Karpas-422 (cell line): ENCODE measurements around the gene BAIAP2L1. TPM values are rescaled to one million over a fixed set of nuclear protein-coding genes. Genes with fewer than 3 reads are reported as not detected.

Experiments used
- DNase-seq: peaks from one replicate; pipeline ENCODE4 v3.0.0-alpha.2; 2015
- H2AFZ ChIP-seq: fragments of 200-600 bp; sonication (generic); 2 replicates; pipeline ENCODE4 v1.6.1; 2014; ENCODE audit warnings: antibody characterized with exemption, low read length, mixed read lengths
- H3K27ac ChIP-seq: fragments of 200-600 bp; sonication (generic); 2 replicates; pipeline ENCODE4 v1.5.1; 2014; ENCODE audit warnings: mild to moderate bottlenecking, low read length, moderate library complexity
- H3K27me3 ChIP-seq: fragments of 200-600 bp; sonication (generic); 2 replicates; pipeline ENCODE4 v1.6.1; 2014; ENCODE audit warnings: low read length, mixed read lengths
- H3K36me3 ChIP-seq: fragments of 200-600 bp; sonication (generic); 2 replicates; pipeline ENCODE4 v1.6.1; 2014; ENCODE audit warnings: low read length, mixed read lengths; ENCODE audit not compliant: insufficient read depth
- H3K4me1 ChIP-seq: fragments of 200-600 bp; sonication (generic); 2 replicates; pipeline ENCODE4 v1.6.1; 2014; ENCODE audit warnings: mild to moderate bottlenecking, low read length, mixed read lengths
- H3K4me2 ChIP-seq: fragments of 200-600 bp; sonication (generic); 2 replicates; pipeline ENCODE4 v1.6.1; 2014; ENCODE audit warnings: low read length, low read depth, mild to moderate bottlenecking; ENCODE audit not compliant: poor library complexity, severe bottlenecking
- H3K4me3 ChIP-seq: fragments of 200-600 bp; sonication (generic); 2 replicates; pipeline ENCODE4 v1.5.1; 2014; ENCODE audit warnings: mild to moderate bottlenecking, antibody characterized with exemption, low read length, mixed read lengths
- H3K79me2 ChIP-seq: fragments of 200-600 bp; sonication (generic); 2 replicates; pipeline ENCODE4 v1.6.1; 2014; ENCODE audit warnings: mild to moderate bottlenecking, low read length, mixed read lengths
- H3K9ac ChIP-seq: fragments of 200-600 bp; sonication (generic); 2 replicates; pipeline ENCODE4 v1.6.0; 2014; ENCODE audit warnings: low read length
- H3K9me2 ChIP-seq: fragments of 200-600 bp; sonication (generic), shearing (Covaris generic); replicated peaks from 2 replicates; pipeline ENCODE4 v1.6.0; 2014; ENCODE audit warnings: mild to moderate bottlenecking, low read length, moderate library complexity; ENCODE audit not compliant: insufficient read depth
- H3K9me3 ChIP-seq: fragments of 300-700, 200-600 bp; sonication (generic); 2 replicates; pipeline ENCODE4 v1.6.1; 2014; ENCODE audit warnings: low read length, mixed read lengths
- H4K20me1 ChIP-seq: fragments of 200-600 bp; sonication (generic); 2 replicates; pipeline ENCODE4 v1.6.1; 2014; ENCODE audit warnings: mild to moderate bottlenecking, antibody characterized with exemption, low read length, low read depth; ENCODE audit not compliant: insufficient read depth
- total RNA-seq: library from RNA; depleted of rRNA; stranded (reverse); fragments of >200 nt; shearing (Covaris generic); gene quantifications from 2 replicates; pipeline ENCODE4 v1.2.3, GENCODE V29; 2014; ENCODE audit warnings: low replicate concordance

Gene BAIAP2L1
- total RNA-seq, 1 experiment from 2014 or later: not detected

DNA sequence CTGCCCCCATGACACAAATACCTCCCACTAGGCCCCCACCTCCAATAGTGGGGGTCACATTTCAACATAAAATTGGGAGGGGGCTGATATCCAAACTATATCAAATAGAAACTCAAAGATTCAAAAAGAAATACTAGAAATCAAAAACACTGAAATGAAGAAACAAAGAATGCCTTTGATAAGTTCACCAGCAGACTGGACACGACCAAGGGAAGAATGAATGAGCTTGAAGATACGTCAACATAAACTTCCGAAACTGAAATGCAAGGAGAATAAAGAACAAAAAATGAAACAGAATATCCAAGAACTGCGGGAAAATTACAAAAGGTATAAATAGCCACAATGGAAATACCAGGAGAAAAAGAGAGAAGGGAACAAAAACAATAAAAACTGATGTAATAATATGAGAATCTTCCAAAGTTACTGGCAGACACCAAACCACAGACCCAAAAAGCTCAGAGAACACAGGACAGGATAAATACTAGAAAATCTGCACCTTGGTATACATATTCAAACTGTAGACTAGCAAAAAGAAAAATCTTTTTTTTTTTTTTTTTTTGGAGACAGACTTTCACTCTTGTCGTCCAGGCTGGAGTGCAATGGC, 69.9 kb downstream of the BAIAP2L1 start:
- H3K36me3 ChIP-seq: no peaks in the 10 kb centered on the region
- H3K27me3 ChIP-seq: 0 out of 2 replicates have a peak, but pooled peaks cover 2% of the 10 kb centered on the region
- no peak overlapping the region for H3K4me3 ChIP-seq
- no peak overlapping the region for H3K9ac ChIP-seq
- no peak overlapping the region for H2AFZ ChIP-seq
- H4K20me1 ChIP-seq: no peaks in the 10 kb centered on the region
- no peaks in the 10 kb centered on the region for H3K9me2 ChIP-seq
- no peak overlapping the region for H3K4me2 ChIP-seq
- H3K4me1 ChIP-seq: no peaks in the 10 kb centered on the region
- no peaks in the 10 kb centered on the region for H3K79me2 ChIP-seq
- no peak for DNase-seq
- H3K9me3 ChIP-seq: no peaks in the 10 kb centered on the region
- no peak overlapping the region for H3K27ac ChIP-seq

DNA sequence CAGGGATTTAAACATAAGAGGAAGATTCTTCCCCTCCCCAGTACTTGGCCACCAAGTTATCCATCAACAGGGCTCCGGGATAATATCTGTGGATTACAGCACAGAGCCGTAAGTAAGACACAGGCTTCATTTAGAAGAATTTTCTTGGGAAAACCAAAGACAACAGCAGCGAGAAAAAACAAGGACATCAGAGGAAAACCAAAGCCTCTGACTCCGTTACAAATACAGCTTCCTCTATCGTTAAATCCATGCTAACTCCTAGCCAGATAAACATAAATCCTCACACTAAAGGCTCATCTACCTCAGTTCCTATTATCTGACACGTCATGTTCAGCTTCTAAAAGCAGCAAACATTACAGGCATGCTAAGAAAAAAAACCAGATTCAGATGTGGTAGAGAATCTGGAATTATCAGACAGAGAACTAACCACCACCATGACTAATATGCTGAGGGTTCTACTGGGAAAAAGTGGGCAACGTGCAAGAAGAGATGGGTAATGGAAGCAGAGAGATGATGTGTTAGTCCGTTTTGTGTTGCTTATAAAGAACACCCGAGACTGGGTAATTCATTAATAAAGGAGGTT, 71.0 kb downstream of the BAIAP2L1 start:
- no peak overlapping the region for H3K27ac ChIP-seq
- DNase-seq: no peak
- H3K9me3 ChIP-seq: no peaks in the 10 kb centered on the region
- H2AFZ ChIP-seq: no peak overlapping the region
- no peak overlapping the region for H3K9ac ChIP-seq
- H3K4me3 ChIP-seq: no peak overlapping the region
- no peaks in the 10 kb centered on the region for H4K20me1 ChIP-seq
- 0 out of 2 replicates have a peak, but pooled peaks cover 2% of the 10 kb centered on the region for H3K27me3 ChIP-seq
- no peaks in the 10 kb centered on the region for H3K9me2 ChIP-seq
- H3K4me2 ChIP-seq: no peak overlapping the region
- H3K36me3 ChIP-seq: no peaks in the 10 kb centered on the region
- H3K4me1 ChIP-seq: no peaks in the 10 kb centered on the region
- H3K79me2 ChIP-seq: no peaks in the 10 kb centered on the region

DNA sequence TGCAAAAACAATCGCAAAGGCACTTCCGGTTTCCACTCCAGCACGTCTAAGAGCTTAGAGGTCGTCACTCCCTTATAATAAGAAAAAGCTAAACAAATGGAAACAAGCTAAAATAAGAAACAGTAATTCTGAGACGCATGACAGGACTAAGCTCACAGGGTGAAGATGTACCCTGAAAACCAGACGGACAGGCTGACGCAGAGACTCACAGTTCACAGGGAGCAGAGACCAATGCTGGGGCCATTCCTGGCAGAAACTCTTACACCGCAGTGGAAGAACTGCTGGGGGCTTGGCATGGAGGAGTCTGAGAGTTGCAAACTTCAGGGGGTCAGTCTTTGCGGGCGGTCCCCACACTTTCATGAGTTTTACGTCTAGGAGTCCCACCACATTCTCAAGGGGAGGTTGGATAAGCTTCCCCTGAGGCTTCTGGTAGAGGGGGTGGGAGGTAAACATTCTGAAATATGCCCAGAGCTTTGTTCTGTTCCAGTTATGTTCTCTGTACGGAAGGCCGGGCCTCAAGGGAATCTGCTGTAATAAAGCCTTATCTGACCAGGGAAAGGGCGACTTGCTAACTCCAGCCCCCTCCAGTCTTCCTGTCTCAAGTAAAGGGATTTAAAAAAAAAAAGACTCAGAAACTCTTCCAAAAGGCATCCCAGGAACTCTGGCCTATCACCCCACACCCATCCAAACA, 71.6 kb downstream of the BAIAP2L1 start:
- no peaks in the 10 kb centered on the region for H3K9me2 ChIP-seq
- H3K27ac ChIP-seq: no peak overlapping the region
- H3K4me3 ChIP-seq: no peak overlapping the region
- H3K36me3 ChIP-seq: no peaks in the 10 kb centered on the region
- no peak for DNase-seq
- H3K4me2 ChIP-seq: no peak overlapping the region
- no peaks in the 10 kb centered on the region for H4K20me1 ChIP-seq
- H2AFZ ChIP-seq: no peak overlapping the region
- no peak overlapping the region for H3K9ac ChIP-seq
- H3K27me3 ChIP-seq: 0 out of 2 replicates have a peak, but pooled peaks cover 2% of the 10 kb centered on the region
- H3K9me3 ChIP-seq: no peaks in the 10 kb centered on the region
- H3K4me1 ChIP-seq: no peaks in the 10 kb centered on the region
- no peaks in the 10 kb centered on the region for H3K79me2 ChIP-seq

DNA sequence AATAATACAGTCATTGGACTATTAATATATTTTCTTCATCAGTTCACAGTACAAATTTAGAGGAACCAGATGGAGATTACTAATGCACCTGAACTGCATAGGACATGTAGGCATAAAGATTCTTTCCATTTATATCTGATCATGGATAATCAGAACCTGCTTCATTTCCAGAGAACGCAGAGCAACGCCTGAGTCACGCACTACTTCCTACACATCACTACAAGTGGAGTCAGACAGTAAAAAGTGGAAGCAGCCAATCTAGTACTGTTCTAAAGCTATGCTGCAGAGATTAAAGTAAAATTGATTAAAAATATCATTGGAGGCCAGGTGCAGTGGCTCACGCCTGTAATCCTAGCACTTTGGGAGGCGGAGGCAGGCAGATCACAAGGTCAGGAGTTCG, 76.1 kb downstream of the BAIAP2L1 start:
- no peaks in the 10 kb centered on the region for H3K9me2 ChIP-seq

DNA sequence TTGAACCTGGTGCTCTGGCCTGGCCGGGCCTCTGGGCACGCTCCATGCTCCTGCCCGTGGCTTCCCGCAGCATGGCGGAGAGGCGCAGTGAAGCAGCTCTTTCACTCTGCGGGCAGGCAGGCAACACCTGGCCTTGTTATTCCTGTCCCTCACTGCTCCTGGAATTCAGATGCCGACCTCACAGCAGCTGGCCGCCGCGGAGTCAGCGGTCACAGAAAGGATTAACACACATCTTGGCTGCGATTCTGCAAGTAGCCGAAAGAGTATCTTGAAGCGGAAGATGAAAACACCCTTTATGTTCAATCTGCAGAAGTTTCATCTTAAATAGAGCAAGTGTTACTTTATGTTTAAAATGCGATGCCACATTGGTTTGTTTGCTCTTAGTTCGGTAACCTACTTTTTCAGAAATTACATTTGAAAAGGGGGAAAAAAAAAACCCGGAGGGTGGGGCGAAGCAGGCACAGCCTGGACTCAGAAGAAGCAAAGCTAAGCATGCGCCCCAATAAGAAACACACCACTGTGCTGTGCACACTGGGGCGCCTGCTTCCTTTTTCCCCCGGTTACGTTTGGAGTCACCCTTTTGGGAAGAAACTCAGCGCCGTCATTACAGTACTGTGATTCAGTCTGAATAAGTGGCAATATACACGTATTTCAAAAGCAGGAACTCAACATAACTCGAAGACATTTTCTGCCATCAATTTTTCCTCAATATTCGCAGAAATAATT, 77.1 kb downstream of the BAIAP2L1 start:
- H2AFZ ChIP-seq: no peak overlapping the region
- 0 out of 2 replicates have a peak, but pooled peaks cover 2% of the 10 kb centered on the region for H3K27me3 ChIP-seq
- no peak overlapping the region for H3K4me2 ChIP-seq
- H3K4me1 ChIP-seq: peaks cover 4% of the 10 kb centered on the region
- H3K9ac ChIP-seq: no peak overlapping the region
- H3K9me3 ChIP-seq: no peaks in the 10 kb centered on the region
- no peaks in the 10 kb centered on the region for H3K79me2 ChIP-seq
- H3K36me3 ChIP-seq: no peaks in the 10 kb centered on the region
- no peak overlapping the region for H3K4me3 ChIP-seq
- no peaks in the 10 kb centered on the region for H4K20me1 ChIP-seq
- H3K27ac ChIP-seq: no peak overlapping the region
- DNase-seq: no peak
- no peaks in the 10 kb centered on the region for H3K9me2 ChIP-seq

More for the DNA sequence above, 76.1 kb downstream of the BAIAP2L1 start:
- Histone ChIP-seq H3K4me1 (no peaks in the 10 kb centered on the region), H4K20me1 (no peaks in the 10 kb centered on the region), H3K27ac (no peak overlapping the region), H3K36me3 (no peaks in the 10 kb centered on the region), H3K4me2 (no peak overlapping the region), H3K27me3 (0 out of 2 replicates have a peak, but pooled peaks cover 2% of the 10 kb centered on the region), H2AFZ (no peak overlapping the region), H3K79me2 (no peaks in the 10 kb centered on the region), H3K9me3 (no peaks in the 10 kb centered on the region), H3K4me3 (no peak overlapping the region), H3K9ac (no peak overlapping the region)
- no peak for DNase-seq

DNA sequence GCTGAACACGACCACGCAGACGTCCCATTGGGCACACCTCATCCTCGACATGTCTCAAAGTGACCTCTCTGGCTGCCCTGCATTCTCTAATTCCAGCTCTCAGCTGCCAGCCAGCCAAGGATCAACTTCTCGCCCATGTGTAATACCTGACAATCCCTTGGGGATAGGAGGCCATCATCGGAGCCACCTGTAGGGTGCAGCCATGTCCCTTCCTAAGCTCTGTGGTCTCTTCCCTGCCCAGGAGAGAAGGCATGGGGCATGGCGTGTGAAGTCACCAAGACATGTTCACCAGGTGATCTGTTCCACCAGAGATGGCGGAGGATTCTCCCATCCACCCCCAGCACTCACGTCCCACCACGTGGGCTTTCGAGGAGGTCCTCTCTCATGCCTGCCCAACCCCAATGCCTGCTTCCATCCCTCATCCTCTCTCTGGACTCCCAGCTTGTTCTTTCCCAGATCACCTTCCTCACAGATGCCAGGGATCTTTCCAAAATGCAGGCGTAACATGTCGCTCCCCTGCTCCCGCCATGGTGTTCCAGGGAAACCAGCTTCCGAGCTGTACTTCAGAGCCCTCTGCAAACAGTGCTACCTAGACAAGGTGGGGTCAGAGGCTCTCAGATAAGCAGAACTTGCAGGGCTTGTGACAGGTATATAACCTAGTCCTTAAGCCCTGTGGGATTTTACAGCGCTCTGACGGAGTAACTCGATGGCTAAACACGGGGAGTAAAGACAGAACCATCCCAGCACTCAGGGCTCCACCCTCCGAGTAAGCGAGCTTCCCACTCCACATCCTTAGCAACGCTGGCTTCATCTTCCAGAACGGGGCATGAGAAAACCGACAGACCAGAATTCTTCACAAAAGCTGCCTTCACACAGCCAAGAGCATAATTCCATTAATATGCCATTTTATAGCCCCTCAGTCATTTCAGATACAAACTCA, 78.3 kb downstream of the BAIAP2L1 start:
- Histone ChIP-seq H3K4me2 (no peak overlapping the region), H3K9me3 (no peaks in the 10 kb centered on the region), H3K27me3 (0 out of 2 replicates have a peak, but pooled peaks cover 2% of the 10 kb centered on the region), H3K27ac (no peak overlapping the region), H3K4me3 (no peak overlapping the region), H3K9me2 (no peaks in the 10 kb centered on the region), H3K9ac (no peak overlapping the region), H4K20me1 (no peaks in the 10 kb centered on the region), H3K79me2 (no peaks in the 10 kb centered on the region), H3K36me3 (no peaks in the 10 kb centered on the region), H3K4me1 (peaks cover 6% of the 10 kb centered on the region), H2AFZ (no peak overlapping the region)
- DNase-seq: no peak

DNA sequence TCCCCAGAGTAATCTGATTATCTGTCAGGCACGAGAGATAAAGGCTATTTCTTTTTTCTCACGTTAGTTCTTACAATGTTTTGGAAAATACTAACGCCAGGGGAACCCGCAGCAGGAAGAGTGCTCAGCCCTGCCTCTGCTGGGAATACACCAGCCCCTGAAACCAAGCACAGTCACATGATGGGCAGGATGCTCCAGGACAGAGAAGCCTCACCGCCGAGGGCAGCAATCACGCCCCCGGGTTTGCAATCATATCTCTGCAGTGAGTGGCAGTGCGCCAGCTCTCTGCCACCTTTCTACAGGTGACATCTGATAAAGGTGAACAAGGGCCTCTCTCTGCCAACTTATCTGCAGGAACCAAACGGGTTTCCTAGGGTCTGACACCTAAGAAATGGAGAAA, 79.6 kb downstream of the BAIAP2L1 start:
- H3K79me2 ChIP-seq: no peaks in the 10 kb centered on the region

More for the DNA sequence above, 79.6 kb downstream of the BAIAP2L1 start:
- DNase-seq: no peak
- Histone ChIP-seq H4K20me1 (no peaks in the 10 kb centered on the region), H3K27me3 (0 out of 2 replicates have a peak, but pooled peaks cover under 1% of the 10 kb centered on the region), H3K9me3 (no peaks in the 10 kb centered on the region), H3K9ac (no peak overlapping the region), H3K27ac (no peak overlapping the region), H3K4me1 (peaks cover 8% of the 10 kb centered on the region), H2AFZ (no peak overlapping the region), H3K9me2 (no peaks in the 10 kb centered on the region), H3K4me2 (no peak overlapping the region), H3K4me3 (no peak overlapping the region), H3K36me3 (no peaks in the 10 kb centered on the region)
